K562 (cell line): ENCODE results near the gene PRRT1. TPM values are rescaled to one million over a fixed set of nuclear protein-coding genes. Genes with fewer than 3 reads are reported as not detected.

ENCODE experiments used
- CBX8 ChIP-seq: fragments of 200-600 bp; sonication (generic); IDR thresholded peaks from 2 replicates; pipeline ENCODE4 v1.6.1; 2012; ENCODE audit warnings: borderline replicate concordance, mixed run types, low read depth, mild to moderate bottlenecking, moderate library complexity, mixed read lengths, low read length, control low read depth, inconsistent platforms; ENCODE audit not compliant: poor library complexity, severe bottlenecking; ENCODE audit errors: extremely low read depth
- GTF2E2 ChIP-seq: fragments of 200-800 bp; sonication (Bioruptor generic); IDR thresholded peaks from 2 replicates; pipeline ENCODE4 v1.6.1; 2016; ENCODE audit warnings: missing genetic modification characterization, missing compliant biosample characterization
- HNRNPH1 ChIP-seq: fragments of 200-400 bp; formaldehyde crosslinking; optimal IDR thresholded peaks from 2 replicates; pipeline ENCODE3; 2017; ENCODE audit warnings: low read depth, mild to moderate bottlenecking, low read length, moderate library complexity
- KAT8 ChIP-seq: fragments of 450-650 bp; IDR thresholded peaks from 2 replicates; pipeline ENCODE4 v1.6.1; 2016; ENCODE audit warnings: low read depth, mild to moderate bottlenecking
- MED1 ChIP-seq: sonication (generic); formaldehyde crosslinking; IDR thresholded peaks from 2 replicates; pipeline ENCODE4 v1.8.1; 2023; ENCODE audit warnings: missing genetic modification reagents, borderline replicate concordance
- MIER1 ChIP-seq: fragments of 450-650 bp; IDR thresholded peaks from 2 replicates; pipeline ENCODE4 v1.6.1; 2016; ENCODE audit warnings: antibody characterized with exemption, mild to moderate bottlenecking, low read depth
- MYC ChIP-seq, 2 experiments: fragments of 250-450 bp in 1 of 2; sonication (Bioruptor Pico) in 1 of 2; IDR thresholded peaks; 2 replicates each; pipeline versions ENCODE4 v1.5.1 to v1.6.1; 2012 to 2021; ENCODE audit warnings: low read depth in 2 of 2, borderline replicate concordance in 1 of 2, improper control_type of control experiment in 1 of 2, low read length in 1 of 2, mild to moderate bottlenecking in 1 of 2, moderate library complexity in 1 of 2
- STAT5A ChIP-seq: IDR thresholded peaks from 2 replicates; pipeline ENCODE4 v1.6.1; 2012; ENCODE audit warnings: low read length, inconsistent platforms, borderline replicate concordance
- ZBTB8A ChIP-seq: fragments of 450-650 bp; IDR thresholded peaks from 2 replicates; pipeline ENCODE4 v1.6.1; 2018; ENCODE audit warnings: mild to moderate bottlenecking, moderate library complexity; ENCODE audit not compliant: partially characterized antibody
- ZNF197 ChIP-seq: fragments of 200-800 bp; sonication (Bioruptor generic); IDR thresholded peaks from 2 replicates; pipeline ENCODE4 v1.6.1; 2016; ENCODE audit warnings: low read depth, missing genetic modification characterization, missing compliant biosample characterization
- ZNF263 ChIP-seq: sonication (generic); formaldehyde crosslinking; IDR thresholded peaks from 2 replicates; pipeline ENCODE4 v1.8.0; 2022; ENCODE audit warnings: mild to moderate bottlenecking, missing genetic modification reagents, borderline replicate concordance
- ZNF445 ChIP-seq: fragments of 250-450 bp; sonication (Bioruptor Pico); IDR thresholded peaks from 2 replicates; pipeline ENCODE4 v1.4.0; 2020; ENCODE audit warnings: low read depth, mild to moderate bottlenecking, moderate library complexity
- ZNF586 ChIP-seq: fragments of 450-650 bp; formaldehyde crosslinking; conservative IDR thresholded peaks from 2 replicates; pipeline ENCODE4 v1.4.0; 2020; ENCODE audit warnings: mild to moderate bottlenecking, moderate library complexity
- ZNF589 ChIP-seq: fragments of 200-800 bp; sonication (Bioruptor generic); IDR thresholded peaks from 2 replicates; pipeline ENCODE4 v1.6.1; 2016; ENCODE audit warnings: low read depth, missing genetic modification characterization, missing compliant biosample characterization
- ZNF644 ChIP-seq: fragments of 200-800 bp; sonication (Bioruptor generic); IDR thresholded peaks from 2 replicates; pipeline ENCODE4 v1.6.1; 2016; ENCODE audit warnings: low read depth, missing genetic modification characterization, missing compliant biosample characterization
- ZNF75A ChIP-seq: fragments of 450-650 bp; formaldehyde crosslinking; IDR thresholded peaks from 2 replicates; pipeline ENCODE4 v1.4.0; 2020; ENCODE audit warnings: mild to moderate bottlenecking
- polyA plus RNA-seq, 8 experiments: library from polyadenylated mRNA; depleted of rRNA in 4 of 8; stranded (reverse) in 5 of 8; unstranded in 3 of 8; fragments of >200 nt; fragmentation: Nextera tagmentation in 2 of 8; fragmentation: Illumina TruSeq in 1 of 8; extraction: Ambion mirVana in 2 of 8; extraction: Trizol in 1 of 8; gene quantifications; 2 replicates each; pipeline versions ENCODE4 v1.2.1 to v1.2.3, GENCODE V29; 2011 to 2014; ENCODE audit warnings: inconsistent platforms in 1 of 8, missing spikeins in 1 of 8
- total RNA-seq, 7 experiments: library from RNA; depleted of rRNA in 6 of 7; stranded (reverse); fragments of >200 nt in 6 of 7; fragmentation: Illumina TruSeq in 2 of 7; extraction: Trizol in 2 of 7; gene quantifications; 2 replicates each; pipeline versions ENCODE4 v1.2.1 to v1.2.3, GENCODE V29; 2011 to 2021; ENCODE audit warnings: low replicate concordance in 1 of 7
- TF ChIP-seq, protein P1 (sequence below): fragments of 250-450 bp; sonication (Bioruptor Pico); IDR thresholded peaks from 2 replicates; pipeline ENCODE4 v1.8.0; 2022; ENCODE audit warnings: inconsistent platforms
- TF ChIP-seq, protein P2 (sequence below), 2 experiments: fragments of 450-650 bp; conservative IDR thresholded peaks; 2 replicates each; pipeline ENCODE4 v1.6.1; 2017; ENCODE audit warnings: mild to moderate bottlenecking in 2 of 2, moderate library complexity in 2 of 2
- TF ChIP-seq, protein P3 (sequence below): fragments of 450-650 bp; conservative IDR thresholded peaks from 2 replicates; pipeline ENCODE4 v1.6.1; 2016; ENCODE audit warnings: missing genetic modification characterization, low read depth, mild to moderate bottlenecking, missing compliant biosample characterization, moderate library complexity
- TF ChIP-seq, protein P4 (sequence below): conservative IDR thresholded peaks from 2 replicates; pipeline ENCODE4 v1.6.1; 2011; ENCODE audit warnings: low read depth, mild to moderate bottlenecking, low read length; ENCODE audit not compliant: control insufficient read depth

PRRT1 gene
- total and polyA plus RNA-seq, 9 of the 15 experiments (the other 6 are each of a cell fraction or from before 2014, with no cell fraction given), result 0.14 to 3.5 (median 0.41) TPM

DNA sequence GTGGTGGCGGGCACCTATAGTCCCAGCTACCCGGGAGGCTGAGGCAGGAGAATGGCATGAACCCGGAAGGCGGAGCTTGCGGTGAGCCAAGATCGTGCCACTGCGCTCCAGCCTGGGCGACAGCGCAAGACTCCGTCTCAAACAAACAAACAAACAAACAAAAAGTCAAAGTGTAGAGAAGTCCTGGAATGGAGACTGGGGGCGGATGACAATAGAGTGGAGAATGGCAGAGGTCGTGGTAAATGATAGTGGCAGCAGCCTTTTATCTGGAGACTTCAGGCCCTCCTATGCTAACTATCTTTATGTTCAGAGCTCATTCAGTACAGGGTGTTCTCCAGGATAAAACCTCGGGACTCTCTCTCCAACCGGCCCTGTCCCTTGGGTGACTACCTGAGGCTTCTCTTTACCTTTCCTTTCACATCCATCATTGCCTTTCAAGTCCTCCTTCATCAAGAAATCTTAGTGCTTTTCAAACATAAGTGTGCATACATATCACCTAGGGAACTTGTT, 20.2 kb downstream of the PRRT1 start (continued):
- TF ChIP-seq, protein P1, sequence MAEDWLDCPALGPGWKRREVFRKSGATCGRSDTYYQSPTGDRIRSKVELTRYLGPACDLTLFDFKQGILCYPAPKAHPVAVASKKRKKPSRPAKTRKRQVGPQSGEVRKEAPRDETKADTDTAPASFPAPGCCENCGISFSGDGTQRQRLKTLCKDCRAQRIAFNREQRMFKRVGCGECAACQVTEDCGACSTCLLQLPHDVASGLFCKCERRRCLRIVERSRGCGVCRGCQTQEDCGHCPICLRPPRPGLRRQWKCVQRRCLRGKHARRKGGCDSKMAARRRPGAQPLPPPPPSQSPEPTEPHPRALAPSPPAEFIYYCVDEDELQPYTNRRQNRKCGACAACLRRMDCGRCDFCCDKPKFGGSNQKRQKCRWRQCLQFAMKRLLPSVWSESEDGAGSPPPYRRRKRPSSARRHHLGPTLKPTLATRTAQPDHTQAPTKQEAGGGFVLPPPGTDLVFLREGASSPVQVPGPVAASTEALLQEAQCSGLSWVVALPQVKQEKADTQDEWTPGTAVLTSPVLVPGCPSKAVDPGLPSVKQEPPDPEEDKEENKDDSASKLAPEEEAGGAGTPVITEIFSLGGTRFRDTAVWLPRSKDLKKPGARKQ, result no peak
- TF ChIP-seq ZNF586 (no peak), MIER1 (no peak), ZNF589 (peak; percentile 90), ZNF263 (CRISPR knock-in tag) (no peak; the same call in 1 of the 2 replicates), MED1 (CRISPR knock-in tag) (no peak), HNRNPH1 (no peak), GTF2E2 (no peak), KAT8 (0 out of 2 replicates have a peak, but pooled peaks have one; percentile 19), CBX8 (no peak), ZNF197 (CRISPR knock-in tag) (0 out of 2 replicates have a peak, but pooled peaks have one; percentile 33), ZBTB8A (no peak), MYC (IDR thresholded peaks at IDR 0.05; ENCODE audit: low read depth, low read length) (no peak), MYC (CRISPR knock-in tag; IDR thresholded peaks at IDR 0.05; ENCODE audit: borderline replicate concordance, low read depth) (no peak), ZNF75A (no peak), STAT5A (peak; percentile 98), ZNF445 (CRISPR knock-in tag) (0 out of 2 replicates have a peak, but pooled peaks have one; percentile 54), ZNF644 (tag) (peak; percentile 52; the same call in 1 of the 2 replicates)
- TF ChIP-seq, protein P2, sequence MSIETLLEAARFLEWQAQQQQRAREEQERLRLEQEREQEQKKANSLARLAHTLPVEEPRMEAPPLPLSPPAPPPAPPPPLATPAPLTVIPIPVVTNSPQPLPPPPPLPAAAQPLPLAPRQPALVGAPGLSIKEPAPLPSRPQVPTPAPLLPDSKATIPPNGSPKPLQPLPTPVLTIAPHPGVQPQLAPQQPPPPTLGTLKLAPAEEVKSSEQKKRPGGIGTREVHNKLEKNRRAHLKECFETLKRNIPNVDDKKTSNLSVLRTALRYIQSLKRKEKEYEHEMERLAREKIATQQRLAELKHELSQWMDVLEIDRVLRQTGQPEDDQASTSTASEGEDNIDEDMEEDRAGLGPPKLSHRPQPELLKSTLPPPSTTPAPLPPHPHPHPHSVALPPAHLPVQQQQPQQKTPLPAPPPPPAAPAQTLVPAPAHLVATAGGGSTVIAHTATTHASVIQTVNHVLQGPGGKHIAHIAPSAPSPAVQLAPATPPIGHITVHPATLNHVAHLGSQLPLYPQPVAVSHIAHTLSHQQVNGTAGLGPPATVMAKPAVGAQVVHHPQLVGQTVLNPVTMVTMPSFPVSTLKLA (conservative IDR thresholded peaks at IDR 0.05), result peak; percentile 34 to 66; a peak in 2 of 4 replicates
- TF ChIP-seq, protein P3, sequence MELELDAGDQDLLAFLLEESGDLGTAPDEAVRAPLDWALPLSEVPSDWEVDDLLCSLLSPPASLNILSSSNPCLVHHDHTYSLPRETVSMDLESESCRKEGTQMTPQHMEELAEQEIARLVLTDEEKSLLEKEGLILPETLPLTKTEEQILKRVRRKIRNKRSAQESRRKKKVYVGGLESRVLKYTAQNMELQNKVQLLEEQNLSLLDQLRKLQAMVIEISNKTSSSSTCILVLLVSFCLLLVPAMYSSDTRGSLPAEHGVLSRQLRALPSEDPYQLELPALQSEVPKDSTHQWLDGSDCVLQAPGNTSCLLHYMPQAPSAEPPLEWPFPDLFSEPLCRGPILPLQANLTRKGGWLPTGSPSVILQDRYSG (tag), result 0 out of 2 replicates have a peak, but pooled peaks have one; percentile 46
- TF ChIP-seq, protein P4, sequence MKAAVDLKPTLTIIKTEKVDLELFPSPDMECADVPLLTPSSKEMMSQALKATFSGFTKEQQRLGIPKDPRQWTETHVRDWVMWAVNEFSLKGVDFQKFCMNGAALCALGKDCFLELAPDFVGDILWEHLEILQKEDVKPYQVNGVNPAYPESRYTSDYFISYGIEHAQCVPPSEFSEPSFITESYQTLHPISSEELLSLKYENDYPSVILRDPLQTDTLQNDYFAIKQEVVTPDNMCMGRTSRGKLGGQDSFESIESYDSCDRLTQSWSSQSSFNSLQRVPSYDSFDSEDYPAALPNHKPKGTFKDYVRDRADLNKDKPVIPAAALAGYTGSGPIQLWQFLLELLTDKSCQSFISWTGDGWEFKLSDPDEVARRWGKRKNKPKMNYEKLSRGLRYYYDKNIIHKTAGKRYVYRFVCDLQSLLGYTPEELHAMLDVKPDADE, result 0 out of 2 replicates have a peak, but pooled peaks have one; percentile 69
